Right cardiac atrium (tissue), 5 donors: ENCODE results near the gene SNCAIP. TPM values are rescaled to one million over a fixed set of nuclear protein-coding genes. Genes with fewer than 3 reads are reported as not detected.
"Not testable (repeated sequence)": the region's sequence is repeated elsewhere in the genome, so short reads cannot be mapped to it uniquely, and the experiment has no call there.

Experiments
- ATAC-seq, 2 donors: fragments of 200-7000 bp; cut with Tn5 transposase; one replicate each; pipeline versions ENCODE4 v1.8.0 to v1.9.1; 2020; ENCODE audit warnings: moderate library complexity in 2 of 2, mild to moderate bottlenecking in 1 of 2
- DNase-seq, 3 donors: peaks; one replicate each; pipeline ENCODE4 v3.0.0-alpha.2; 2020
- H3K27ac ChIP-seq: one replicate; pipeline ENCODE4 v1.5.1; 2013; ENCODE audit warnings: mild to moderate bottlenecking, low read length, control low read depth, moderate library complexity
- H3K27me3 ChIP-seq: one replicate; pipeline ENCODE4 v1.6.1; 2013; ENCODE audit not compliant: control insufficient read depth, insufficient read depth
- H3K4me1 ChIP-seq: one replicate; pipeline ENCODE4 v1.6.1; 2013; ENCODE audit warnings: low read length; ENCODE audit not compliant: control insufficient read depth, insufficient read depth
- H3K4me3 ChIP-seq: one replicate; pipeline ENCODE4 v1.5.1; 2013; ENCODE audit warnings: low read length, control low read depth
- H3K9me3 ChIP-seq: one replicate; pipeline ENCODE4 v1.6.1; 2013; ENCODE audit warnings: low read length; ENCODE audit not compliant: control insufficient read depth
- WGBS: extraction: QIAGEN DNeasy Blood & Tissue Kit; methylation state at CpG from one replicate; pipeline ENCODE4 v1.1.7; 2013; 5-methylcytosine and 5-hydroxymethylcytosine counted together
- intact Hi-C, 4 donors: fragments of 100-400 bp; cut with DNase I; formaldehyde crosslinking; loops; one replicate each; pipeline versions ENCODE4 v1.11.0 to v1.14.0; 2022 to 2023
- polyA plus RNA-seq: library from polyadenylated mRNA; stranded (reverse); fragments of 200-250 nt; gene quantifications from one replicate; pipeline ENCODE4 v1.2.3, GENCODE V29; 2013
- total RNA-seq, 4 donors: library from RNA; stranded (reverse); fragmentation: NEBNext Ultra II Directional; extraction: Animal tissue kit (Norgen Biotek cat#: 25700); gene quantifications; one replicate each; pipeline ENCODE4 v1.2.1, GENCODE V29; 2021
- donor health status: healthy with polysubstance abuse.
- donor health status: DM: no; HTN: yes; CAD: no.
- donor health status: DM: no; HTN: no; CAD: no.
- donor health status: DM: no; HTN: yes; CAD: no; lungs with severe emphysema.
- donor health status: DM: yes; HTN: yes; CAD: no.

SNCAIP gene
- total and polyA plus RNA-seq, 5 donors, result 1.2 to 3.9 (median 2.1) TPM

- DNase-seq (no peak), ATAC-seq (no peak)
- WGBS, result 98% methylated on average over 2 of the region's 2 CpGs
- no peak overlapping the region for H3K4me3 ChIP-seq
- intact Hi-C loops, result no loop called here
- no peaks in the 10 kb centered on the region for H3K9me3 ChIP-seq
- no peak overlapping the region for H3K27ac ChIP-seq
- no peaks in the 10 kb centered on the region for H3K27me3 ChIP-seq
- H3K4me1 ChIP-seq, result no peaks in the 10 kb centered on the region
Observed at GRCh38 chr5:122485226-122485625, 173.2 kb downstream of the SNCAIP start.

DNA sequence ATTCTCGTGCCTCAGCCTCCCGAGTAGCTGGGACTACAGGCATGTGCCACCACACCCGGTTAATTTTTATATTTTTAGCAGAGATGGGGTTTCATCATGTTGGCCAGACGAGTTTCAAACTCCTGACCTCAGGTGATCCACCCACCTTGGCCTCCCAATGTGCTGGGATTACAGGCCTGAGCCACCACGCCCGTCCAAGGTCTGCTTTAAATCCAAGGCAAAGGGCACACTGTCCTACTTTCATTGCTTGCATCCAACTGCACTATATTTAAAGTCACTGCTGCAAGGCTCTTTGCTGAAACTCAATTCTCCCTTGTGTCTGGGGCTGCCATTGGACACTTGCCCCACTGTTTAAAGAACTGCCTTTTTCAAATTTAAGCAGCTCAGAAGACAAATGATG lies 174.6 kb downstream of the SNCAIP start:
- WGBS, result 89% methylated on average over 6 of the region's 6 CpGs
- intact Hi-C loops, H3K27me3 ChIP-seq: not testable (repeated sequence)

GRCh38 chr5:122490718-122491117 lies 178.7 kb downstream of the SNCAIP start:
- Histone ChIP-seq H3K4me3 (no peak overlapping the region), H3K27ac (no peak overlapping the region), H3K27me3 (no peaks in the 10 kb centered on the region), H3K9me3 (no peaks in the 10 kb centered on the region), H3K4me1 (no peaks in the 10 kb centered on the region)
- WGBS, result 77% methylated on average over 5 of the region's 5 CpGs
- ATAC-seq (no peak), DNase-seq (no peak)
- intact Hi-C loops, result no loop called here

More for the DNA sequence above, 174.6 kb downstream of the SNCAIP start:
- not testable (repeated sequence) for H3K27ac ChIP-seq, H3K9me3 ChIP-seq, H3K4me3 ChIP-seq, H3K4me1 ChIP-seq, ATAC-seq, DNase-seq

GRCh38 chr5:122492675-122493074 lies 180.6 kb downstream of the SNCAIP start:
- H3K4me1 ChIP-seq, result no peaks in the 10 kb centered on the region
- ATAC-seq (no peak), DNase-seq (no peak)
- intact Hi-C loops, result no loop called here
- no peaks in the 10 kb centered on the region for H3K27me3 ChIP-seq
- H3K27ac ChIP-seq, result no peak overlapping the region
- no peaks in the 10 kb centered on the region for H3K9me3 ChIP-seq
- 27% methylated on average over 3 of the region's 3 CpGs for WGBS
- H3K4me3 ChIP-seq, result no peak overlapping the region

DNA sequence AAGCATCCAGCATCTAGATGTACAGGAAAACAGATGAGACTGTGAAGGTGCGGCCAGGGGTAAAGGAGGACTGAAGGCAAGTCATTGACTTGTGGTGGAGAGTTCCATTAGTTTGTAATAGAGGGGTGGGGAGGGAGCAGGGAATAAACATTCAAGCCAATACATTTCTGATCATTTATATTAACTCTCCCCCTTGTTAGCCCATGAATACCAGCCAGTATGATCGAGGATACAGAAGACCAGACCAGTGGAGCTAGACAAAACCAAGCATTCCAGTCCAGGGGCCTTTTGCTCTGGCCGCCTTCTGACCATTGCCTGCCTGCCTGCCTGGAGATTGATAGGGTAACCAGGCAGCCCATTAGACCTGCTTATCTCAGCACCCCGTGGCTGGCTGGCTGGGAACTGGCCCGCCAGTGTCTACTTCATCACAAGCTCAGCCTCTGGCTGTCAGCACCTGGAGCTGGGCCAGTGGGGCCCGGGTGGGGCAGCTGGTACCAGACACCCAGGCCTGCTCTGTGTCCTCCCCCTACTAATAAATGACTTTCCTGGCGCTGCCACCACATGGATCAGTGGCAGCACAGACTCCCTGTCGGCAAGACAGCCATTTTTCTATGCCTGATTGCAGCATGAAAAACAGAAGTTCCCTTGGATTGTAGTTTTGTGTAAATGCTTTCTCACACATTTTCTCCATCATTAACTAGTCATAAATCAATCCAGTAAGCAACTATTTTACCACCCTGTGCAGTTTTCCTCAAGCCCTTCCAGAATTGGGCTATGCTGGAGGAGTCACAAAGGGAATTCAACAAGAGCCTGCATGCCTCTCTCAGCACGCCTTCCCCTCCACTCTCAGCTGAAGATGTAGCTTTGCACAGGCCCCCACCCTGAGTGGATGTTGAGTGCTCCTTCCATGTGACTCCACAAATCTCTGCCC lies 181.3 kb downstream of the SNCAIP start:
- Histone ChIP-seq H3K27me3 (no peaks in the 10 kb centered on the region), H3K9me3 (no peaks in the 10 kb centered on the region), H3K4me1 (no peaks in the 10 kb centered on the region), H3K27ac (no peak overlapping the region), H3K4me3 (no peak overlapping the region)
- intact Hi-C loops, result no loop called here
- WGBS, result 49% methylated on average over 9 of the region's 9 CpGs
- DNase-seq (peak; percentile 71 to 93 (median 91)), ATAC-seq (peak; percentile 94 to 95)

- ATAC-seq (no peak), DNase-seq (no peak)
- Histone ChIP-seq H3K27me3 (no peaks in the 10 kb centered on the region), H3K27ac (no peak overlapping the region), H3K9me3 (no peaks in the 10 kb centered on the region), H3K4me1 (no peaks in the 10 kb centered on the region), H3K4me3 (no peak overlapping the region)
- WGBS, result 63% methylated on average over 4 of the region's 4 CpGs
- intact Hi-C loops, result no loop called here
Observed at GRCh38 chr5:122494109-122494508, 182.1 kb downstream of the SNCAIP start.

DNA sequence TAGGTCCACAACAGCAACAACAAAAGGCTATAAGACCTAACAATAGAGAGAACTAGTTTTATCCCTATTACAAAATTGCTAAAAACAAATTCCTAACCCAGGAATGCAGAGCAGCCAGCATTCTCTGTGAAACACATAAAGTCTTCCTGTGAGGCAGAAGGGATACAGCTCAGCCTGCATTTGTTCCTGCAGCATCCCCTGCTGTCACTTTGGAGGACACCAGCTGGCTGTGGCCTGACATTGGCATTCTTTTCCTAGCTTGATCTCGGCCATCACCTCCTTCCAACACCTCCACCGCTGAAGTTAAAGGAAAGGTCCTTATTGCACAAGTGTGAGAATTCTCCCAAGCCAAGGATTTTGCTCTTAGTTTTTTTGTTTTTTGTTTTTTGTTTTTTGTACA lies 186.1 kb downstream of the SNCAIP start:
- intact Hi-C loops, result no loop called here
- peak in 1 of 3 donors; percentile 48 for DNase-seq
- Histone ChIP-seq H3K9me3 (no peaks in the 10 kb centered on the region), H3K27ac (no peak overlapping the region), H3K4me1 (peaks cover 2% of the 10 kb centered on the region), H3K27me3 (no peaks in the 10 kb centered on the region), H3K4me3 (no peak overlapping the region)
- WGBS, result 23% methylated on average over 2 of the region's 2 CpGs
- no peak for ATAC-seq

DNA sequence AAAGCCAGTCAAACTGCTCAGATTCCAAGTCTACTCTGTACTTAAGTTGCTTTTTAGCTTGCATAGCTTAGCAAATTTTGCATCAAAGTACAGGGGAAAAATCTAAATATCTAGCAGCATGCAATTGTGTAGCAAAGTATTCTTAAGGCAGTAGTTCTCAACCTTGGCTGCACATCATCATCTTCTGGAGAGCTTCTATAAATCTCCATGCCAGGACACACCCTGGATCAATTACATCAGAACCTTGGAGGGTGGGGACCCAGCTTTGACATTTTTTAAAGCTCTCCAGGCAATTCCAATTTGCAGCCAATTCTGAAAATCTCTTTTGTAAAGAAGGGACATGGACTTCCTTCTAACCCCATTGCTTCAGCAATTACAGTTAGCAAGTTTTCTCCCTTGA lies 187.5 kb downstream of the SNCAIP start:
- Histone ChIP-seq H3K27ac (no peak overlapping the region), H3K9me3 (no peaks in the 10 kb centered on the region), H3K4me1 (peaks cover 2% of the 10 kb centered on the region), H3K27me3 (no peaks in the 10 kb centered on the region), H3K4me3 (no peak overlapping the region)
- intact Hi-C loops, result no loop called here
- DNase-seq (no peak), ATAC-seq (peak in 1 of 2 donors; percentile 36)

DNA sequence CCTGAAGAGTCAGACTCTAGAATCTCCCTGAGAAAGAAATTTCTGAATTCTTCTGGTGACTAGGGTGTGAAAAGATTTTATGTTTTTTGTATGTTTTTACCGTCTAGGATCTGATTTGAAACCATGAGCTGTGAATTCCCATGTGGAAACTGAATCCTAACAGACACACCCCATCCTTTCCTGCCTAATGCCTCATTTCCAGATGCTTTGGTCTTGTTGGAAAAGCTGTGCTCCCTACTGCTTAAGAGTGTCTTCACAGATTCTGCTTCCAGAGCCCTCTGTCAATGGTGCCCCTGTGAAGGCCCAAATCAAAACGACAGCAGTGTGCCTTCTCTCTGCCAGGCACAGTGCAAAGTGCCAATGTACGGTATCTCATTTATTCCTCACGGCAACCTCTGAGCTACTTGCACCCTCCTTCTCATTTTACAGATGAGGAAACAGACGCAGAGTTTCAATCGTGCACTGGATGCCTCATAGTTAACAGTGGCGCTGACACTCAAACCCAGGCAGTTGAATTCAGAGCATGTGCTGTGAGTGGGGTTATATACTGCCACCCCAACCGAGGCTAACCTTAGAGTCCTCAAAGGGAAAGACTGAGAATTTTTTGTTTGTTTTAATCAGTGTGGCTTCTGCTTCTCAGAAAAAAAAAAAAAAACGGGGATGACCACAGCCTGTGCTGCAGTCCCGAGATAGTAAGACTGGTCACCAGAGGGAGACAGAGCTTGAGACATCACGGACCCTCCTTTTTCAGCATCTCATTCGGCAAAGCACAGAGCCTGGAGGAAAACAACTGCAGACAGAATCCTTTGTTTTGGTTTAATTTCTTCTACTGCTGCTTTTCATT lies 188.4 kb downstream of the SNCAIP start:
- H3K9me3 ChIP-seq, result no peaks in the 10 kb centered on the region
- intact Hi-C loops, result no loop called here
- H3K4me3 ChIP-seq, result no peak overlapping the region
- H3K27me3 ChIP-seq, result no peaks in the 10 kb centered on the region
- peak in 1 of 3 donors; percentile 55 for DNase-seq
- peak; percentile 72 to 81 for ATAC-seq
- WGBS, result 38% methylated on average over 12 of the region's 12 CpGs
- peaks cover 2% of the 10 kb centered on the region for H3K4me1 ChIP-seq
- H3K27ac ChIP-seq, result peak overlapping the region; percentile 17

DNA sequence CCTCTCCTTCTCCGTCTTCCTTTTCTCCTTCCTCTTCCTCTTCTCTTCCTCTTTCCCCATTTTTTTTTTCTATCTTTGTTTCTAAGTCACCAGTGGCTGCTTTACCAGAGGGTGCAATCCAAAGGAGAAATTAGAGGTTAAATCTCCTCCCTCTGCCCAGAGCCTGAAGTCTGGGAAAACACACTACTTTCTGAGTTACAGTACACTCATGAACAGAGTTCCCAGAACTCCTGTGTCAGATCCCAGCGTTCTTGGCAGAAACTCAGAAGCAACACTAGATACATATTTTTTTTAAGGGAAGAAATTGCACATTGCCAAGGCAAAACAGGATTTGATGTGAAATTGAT lies 189.0 kb downstream of the SNCAIP start:
- 28% methylated on average over 2 of the region's 2 CpGs for WGBS
- intact Hi-C loops, result no loop called here
- no peak overlapping the region for H3K27ac ChIP-seq
- no peaks in the 10 kb centered on the region for H3K9me3 ChIP-seq
- no peak overlapping the region for H3K4me3 ChIP-seq
- no peaks in the 10 kb centered on the region for H3K27me3 ChIP-seq
- ATAC-seq, result peak; percentile 68 to 86
- H3K4me1 ChIP-seq, result peaks cover 2% of the 10 kb centered on the region
- no peak for DNase-seq

DNA sequence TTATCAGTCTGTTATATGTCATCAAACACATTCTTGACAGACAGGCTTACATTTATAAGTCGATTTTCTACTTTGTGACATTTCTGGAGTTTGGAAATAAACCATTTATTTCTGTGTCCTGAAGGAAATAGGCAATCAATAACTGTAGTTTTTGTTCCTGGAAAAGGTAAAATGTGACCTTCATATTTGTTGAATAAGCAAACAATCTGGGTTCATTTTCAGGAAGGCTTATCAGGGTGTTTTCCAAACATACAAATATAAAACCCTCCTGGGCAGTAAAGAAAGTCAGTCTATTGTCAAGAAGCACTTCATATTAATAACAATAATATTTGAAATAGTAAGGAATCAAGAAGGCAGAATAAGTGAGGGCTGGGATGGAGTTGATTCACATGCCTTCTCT lies 195.0 kb downstream of the SNCAIP start:
- Histone ChIP-seq H3K27ac (no peak overlapping the region), H3K4me1 (no peaks in the 10 kb centered on the region), H3K27me3 (no peaks in the 10 kb centered on the region), H3K9me3 (no peaks in the 10 kb centered on the region), H3K4me3 (no peak overlapping the region)
- ATAC-seq (no peak), DNase-seq (no peak)
- WGBS, result 48% methylated on average over 1 of the region's 1 CpG
- intact Hi-C loops, result no loop called here
